Stimulated activated CD8-positive, alpha-beta memory T cell treated with anti-CD3 and anti-CD28 coated beads, Interleukin-15, amount 100 ng/mL, for 4 hours (primary cell): ENCODE measurements around the gene STX17.
"Not testable (repeated sequence)": the region's sequence is repeated elsewhere in the genome, so short reads cannot be mapped to it uniquely, and the experiment has no call there.

Experiments
- DNase-seq, 2 donors: peaks; one replicate each; pipeline ENCODE4 v3.0.0-alpha.2; 2020; ENCODE audit warnings: low read depth in 2 of 2

The STX17 gene

DNA sequence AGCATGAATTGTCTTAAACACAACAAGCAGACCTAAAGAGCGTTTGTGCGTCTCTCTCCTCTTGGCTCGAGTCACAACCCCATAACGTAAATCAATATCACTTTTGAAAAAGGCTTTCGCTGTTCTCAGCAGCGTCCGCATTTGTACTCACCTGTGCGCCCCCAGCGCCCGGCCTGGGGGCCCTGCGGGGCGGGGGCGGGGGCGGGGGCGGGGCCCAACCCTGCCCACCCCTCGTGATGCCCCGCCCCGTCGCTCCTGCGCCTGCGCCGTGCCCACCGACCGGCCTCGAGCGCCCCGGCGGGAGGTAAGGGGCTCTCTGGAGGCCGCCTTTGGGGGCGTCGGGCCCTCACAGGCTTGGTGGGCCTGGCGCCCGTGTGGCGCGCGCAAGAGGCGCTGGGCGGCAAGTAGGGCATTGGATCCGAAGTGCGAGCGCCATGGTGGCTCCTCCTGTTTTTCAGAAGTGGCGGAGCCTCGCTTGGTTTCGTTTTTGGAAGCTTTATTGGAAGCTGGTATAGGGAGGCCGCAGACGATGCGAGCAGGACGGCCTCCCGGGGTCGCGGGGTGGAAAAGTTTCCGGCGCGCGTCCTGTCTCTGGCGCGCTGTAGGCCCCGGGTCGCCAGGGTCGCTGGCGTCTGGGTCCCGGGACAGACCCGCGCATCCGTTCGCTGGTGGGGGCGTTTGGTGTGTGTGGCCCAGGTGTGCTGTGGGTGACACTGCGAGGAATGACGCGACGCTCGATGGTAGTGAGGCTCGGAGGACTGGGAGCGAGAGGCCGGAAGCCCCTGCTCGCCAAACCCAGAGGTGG is at the start of gene STX17:
Gene STX17 (plus strand): TSS at position 252 of the 805 bp plus-strand sequence. CDS start 8,586 bp downstream, outside the sequence.
- DNase-seq, result peak; percentile 67 to 74

- DNase-seq, result not testable (repeated sequence)
Measured at GRCh38 chr9:99857576-99857975, 48.9 kb upstream of the STX17 start.

DNA sequence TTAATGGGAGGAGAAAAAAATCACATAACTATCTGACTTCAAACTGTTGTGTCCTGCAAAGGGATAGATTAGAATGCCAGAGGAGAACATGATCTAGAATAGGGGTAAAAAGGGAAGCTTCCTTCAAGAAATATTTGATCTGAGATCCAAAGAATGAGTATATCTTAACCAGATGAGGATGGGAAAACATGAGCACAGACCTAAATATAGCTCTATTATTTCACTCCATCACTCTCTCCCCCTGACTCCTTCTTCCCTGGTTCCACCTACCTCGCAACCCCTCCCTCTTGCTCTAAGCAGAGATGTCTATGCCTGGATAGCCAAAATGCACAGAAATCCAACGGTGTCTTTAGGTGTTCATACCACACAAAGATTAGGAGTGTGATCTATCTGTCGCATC is 48.4 kb upstream of the STX17 start:
- DNase-seq, result no peak

GRCh38 chr9:99859243-99859980 is 47.0 kb upstream of the STX17 start:
- no peak for DNase-seq

- no peak for DNase-seq
Measured at GRCh38 chr9:99860266-99860665, 46.2 kb upstream of the STX17 start.

DNA sequence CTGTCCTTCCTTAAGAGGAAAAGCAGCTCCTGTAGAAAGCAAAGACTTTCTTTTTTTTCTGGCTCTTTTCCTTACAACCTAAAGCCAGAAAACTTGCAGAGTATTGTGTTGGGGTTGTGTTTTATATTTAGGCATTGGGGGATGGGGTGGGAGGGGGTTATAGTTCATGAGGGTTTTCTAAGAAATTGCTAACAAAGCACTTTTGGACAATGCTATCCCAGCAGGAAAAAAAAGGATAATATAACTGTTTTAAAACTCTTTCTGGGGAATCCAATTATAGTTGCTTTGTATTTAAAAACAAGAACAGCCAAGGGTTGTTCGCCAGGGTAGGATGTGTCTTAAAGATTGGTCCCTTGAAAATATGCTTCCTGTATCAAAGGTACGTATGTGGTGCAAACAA is 42.5 kb upstream of the STX17 start:
- no peak for DNase-seq

DNA sequence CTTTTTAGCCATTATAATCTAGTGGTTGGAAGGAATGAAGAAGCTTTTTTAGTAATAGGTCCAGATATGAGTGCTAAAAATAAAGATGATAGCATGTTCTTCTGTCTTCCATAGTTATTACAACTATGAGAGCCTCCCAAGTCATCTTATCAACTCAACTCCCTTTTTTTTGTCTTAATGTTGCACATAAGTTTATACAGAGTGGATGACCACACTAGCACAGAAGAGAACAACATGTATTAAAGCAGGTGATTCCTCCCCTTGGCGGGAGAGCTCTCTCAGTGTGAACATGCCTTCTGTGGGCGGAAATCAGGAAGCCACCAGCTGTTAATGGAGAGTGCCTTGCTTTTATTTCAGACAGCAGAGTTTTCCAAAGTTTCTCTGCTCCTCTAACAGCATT is 40.1 kb upstream of the STX17 start:
- no peak for DNase-seq

- no peak for DNase-seq
Measured at GRCh38 chr9:99867536-99867935, 38.9 kb upstream of the STX17 start.

DNA sequence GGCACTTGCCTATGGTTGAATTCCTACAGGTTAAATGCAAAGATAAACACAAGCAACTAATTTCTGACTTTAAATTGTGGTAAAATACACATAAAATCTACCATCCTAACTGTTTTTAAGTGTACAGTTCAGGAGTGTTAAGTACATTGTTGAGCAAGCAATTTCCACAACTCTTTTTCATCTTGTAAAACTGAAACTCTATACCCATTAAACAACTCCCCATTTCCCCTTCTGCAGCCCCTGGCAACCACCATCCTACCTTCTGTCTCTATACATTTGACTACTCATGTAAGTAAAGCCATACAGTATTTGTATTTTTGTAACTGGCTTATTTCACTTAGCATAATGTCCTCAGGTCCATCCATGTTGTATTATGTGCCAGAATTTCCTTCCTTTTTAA is 38.5 kb upstream of the STX17 start:
- no peak for DNase-seq

DNA sequence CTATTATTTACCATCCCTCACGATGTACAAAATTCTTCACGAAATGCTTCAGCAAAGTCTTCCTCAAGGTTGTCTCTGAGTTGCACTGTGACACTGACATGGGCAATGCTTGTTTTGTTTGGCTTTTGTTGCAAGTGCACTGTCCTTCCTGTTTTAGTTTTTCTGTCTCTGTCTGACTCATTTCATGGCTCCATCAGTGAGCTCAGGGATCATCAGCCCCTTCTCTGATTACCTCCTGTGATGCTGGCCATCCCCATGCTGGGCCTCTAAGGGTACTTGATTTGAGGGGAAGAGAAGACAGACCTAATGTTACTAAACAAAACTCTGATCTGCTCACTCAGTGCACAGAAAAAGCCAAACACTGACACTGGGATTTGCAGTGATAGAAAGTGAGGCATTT is 37.6 kb upstream of the STX17 start:
- DNase-seq, result no peak

- DNase-seq, result no peak
Measured at GRCh38 chr9:99870126-99870525, 36.3 kb upstream of the STX17 start.

- DNase-seq, result no peak
Measured at GRCh38 chr9:99873531-99873930, 32.9 kb upstream of the STX17 start.

DNA sequence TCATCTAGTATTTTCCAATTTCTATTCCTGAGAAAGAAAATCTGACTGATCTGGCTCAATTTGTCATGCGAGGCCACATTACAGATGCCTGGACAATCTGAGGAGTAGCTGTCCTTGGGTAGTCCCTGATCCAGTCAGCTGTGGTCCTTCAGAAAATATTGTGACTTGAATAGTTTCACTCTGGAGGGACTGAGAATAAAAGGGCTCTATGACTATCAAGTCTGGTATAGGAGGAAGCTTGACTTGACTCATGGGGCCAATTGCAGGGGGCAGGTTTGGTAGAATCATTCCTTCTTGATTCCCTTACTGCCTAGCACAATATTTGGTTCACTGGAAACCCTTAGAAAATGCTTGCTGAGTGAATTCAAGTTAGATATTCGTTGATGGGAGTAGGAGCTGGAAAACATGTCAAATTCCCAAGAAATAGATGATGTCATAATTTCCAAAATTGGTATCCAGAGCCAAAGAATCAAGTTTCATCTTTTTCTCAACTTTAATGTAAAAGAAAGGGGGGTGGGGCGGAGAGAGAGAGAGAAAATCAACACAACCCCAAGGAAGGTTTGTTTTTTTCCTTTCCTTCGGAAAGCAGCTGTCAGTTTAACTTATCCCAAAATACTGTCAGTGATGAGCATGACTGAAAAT is 32.4 kb upstream of the STX17 start:
- no peak for DNase-seq

DNA sequence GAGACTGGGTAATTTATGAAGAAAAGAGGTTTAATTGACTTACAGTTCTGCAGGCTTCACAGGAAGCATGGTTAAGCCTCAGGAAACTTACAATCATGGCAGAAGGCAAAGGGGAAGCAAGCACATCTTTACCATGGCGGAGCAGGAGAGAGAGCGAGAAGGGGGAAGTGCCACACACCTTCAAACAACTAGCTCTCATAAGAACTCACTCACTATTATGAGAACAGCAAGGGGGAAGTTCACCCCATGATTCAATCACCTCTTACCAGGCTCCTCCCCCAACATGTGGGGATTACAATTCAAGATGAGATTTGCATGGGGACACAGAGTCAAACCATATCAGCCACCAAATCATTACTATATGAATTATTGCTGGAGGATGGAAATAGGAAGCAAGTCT is 30.3 kb upstream of the STX17 start:
- DNase-seq, result no peak

- no peak for DNase-seq
Measured at GRCh38 chr9:99878651-99879050, 27.8 kb upstream of the STX17 start.

- no peak for DNase-seq
Measured at GRCh38 chr9:99881769-99882168, 24.7 kb upstream of the STX17 start.

GRCh38 chr9:99885747-99886146 is 20.7 kb upstream of the STX17 start:
- no peak for DNase-seq

DNA sequence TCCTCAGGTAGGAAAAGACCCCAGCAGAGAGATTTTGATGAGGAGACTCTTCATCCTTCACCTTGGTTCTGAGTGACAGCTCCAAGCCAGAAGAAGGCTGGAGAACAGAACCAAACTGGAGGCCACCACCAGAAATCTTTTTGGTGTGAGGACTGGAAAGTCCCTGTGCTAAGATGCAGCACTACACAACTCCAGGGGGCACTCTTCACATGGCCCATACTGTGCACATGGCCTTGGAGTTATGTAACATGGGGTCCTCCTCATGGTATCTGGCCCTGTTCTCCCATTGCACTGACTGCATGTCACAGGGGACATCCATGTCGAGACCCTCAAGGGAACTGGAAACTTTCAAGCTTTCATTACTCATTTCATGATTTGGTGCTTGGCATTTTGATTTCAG is 17.3 kb upstream of the STX17 start:
- DNase-seq, result no peak

DNA sequence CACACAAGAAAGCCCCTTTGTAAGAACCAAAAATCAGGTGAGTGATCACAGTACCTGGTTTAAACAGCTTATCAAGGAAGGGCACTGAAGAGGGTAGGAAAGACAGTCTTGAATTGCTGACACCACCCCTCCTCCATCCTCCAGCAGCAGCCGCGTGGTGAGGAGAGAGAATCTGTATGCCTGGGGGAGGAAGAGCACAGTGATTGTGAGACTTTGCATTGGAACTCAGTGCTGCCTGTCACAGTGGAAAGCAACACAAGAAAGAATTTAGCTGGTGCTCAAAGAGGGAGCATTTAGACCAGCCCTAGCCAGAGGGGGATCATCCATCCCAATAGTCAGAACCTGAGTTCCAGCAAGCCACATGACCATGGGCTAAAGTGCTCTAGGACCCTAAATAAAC is 11.6 kb upstream of the STX17 start:
- no peak for DNase-seq

DNA sequence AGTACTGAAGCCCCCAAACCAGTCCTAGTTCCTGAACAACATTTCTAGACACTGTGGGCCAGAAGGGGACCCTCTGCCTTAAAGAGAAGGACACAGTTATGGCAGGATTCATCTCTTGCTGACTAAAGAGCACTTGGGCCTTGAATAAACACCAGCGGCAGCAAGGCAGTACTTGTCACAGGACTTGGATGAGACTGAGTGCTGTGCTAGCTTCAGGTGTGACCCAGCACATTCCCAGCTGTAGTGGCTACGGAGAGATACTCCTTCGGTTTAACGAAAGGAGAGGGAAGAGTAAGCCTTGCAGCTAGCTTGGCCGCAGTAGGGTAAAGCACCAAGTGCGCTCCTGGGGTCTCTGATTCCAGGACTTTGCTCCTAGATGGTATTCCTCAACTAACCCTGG is 10.9 kb upstream of the STX17 start:
- DNase-seq, result no peak

- DNase-seq, result no peak
Measured at GRCh38 chr9:99896119-99896518, 10.3 kb upstream of the STX17 start.

- DNase-seq, result no peak
Measured at GRCh38 chr9:99903393-99903792, 3.1 kb upstream of the STX17 start.
